Measurements from ENCODE around the gene MYRIP. TPM values are rescaled to one million over a fixed set of nuclear protein-coding genes. Genes with fewer than 3 reads are reported as not detected.
A peak's percentile ranks its signal among the peaks of the same experiment; 100 is the strongest.

Gene MYRIP
- total RNA-seq, 1 experiment from 2014 or later, result 0.44 TPM

DNA sequence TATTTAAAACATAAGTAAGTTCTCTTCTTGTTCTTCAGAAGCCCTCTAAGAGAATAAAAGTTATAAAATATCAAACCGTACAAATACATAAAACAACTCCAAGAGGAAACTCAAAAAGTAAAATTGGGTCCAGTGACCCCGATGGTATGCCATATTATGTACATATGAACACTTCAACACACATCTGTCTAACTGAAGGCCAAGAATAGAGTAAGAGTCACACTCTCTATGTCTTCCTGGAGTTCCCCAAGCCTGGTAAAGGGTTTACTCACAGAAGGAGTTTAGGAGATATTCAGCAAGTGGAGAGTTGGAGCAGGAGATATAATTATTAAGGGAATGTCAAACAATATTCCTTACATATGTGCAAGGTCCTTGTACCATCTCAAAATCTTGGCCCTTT, 398.8 kb downstream of the MYRIP start (continued):
- TF ChIP-seq YY1 (IDR thresholded peaks at IDR 0.05; ENCODE audit: extremely low read depth, insufficient replicate concordance, low read depth, low read length) (no peak), ELF1 (IDR thresholded peaks at IDR 0.05; ENCODE audit: borderline replicate concordance, low read depth) (no peak)

DNA sequence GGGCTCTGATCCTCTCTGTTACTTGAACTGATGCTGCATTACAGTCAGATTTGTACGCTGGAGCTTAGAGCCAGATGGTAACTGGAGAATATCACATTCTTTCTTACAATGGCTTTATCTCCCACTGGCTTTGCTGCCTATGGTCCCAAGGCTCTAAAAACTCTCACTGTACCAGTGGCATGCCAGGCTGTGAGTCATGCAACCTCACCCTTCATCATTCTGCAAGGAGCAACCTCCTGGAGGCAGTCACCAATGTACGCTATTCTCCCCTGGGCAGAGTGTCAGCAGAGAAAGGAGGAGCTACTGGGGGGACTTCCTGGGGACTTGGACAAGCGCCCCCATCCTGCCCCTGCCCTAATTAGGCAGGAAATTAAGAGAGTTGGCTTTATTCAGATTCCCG, 402.2 kb downstream of the MYRIP start:
- no peak overlapping the region for H3K4me3 ChIP-seq (replicated peaks in 1 of 2; ENCODE audit: low read depth in 1 of 2, low read length in 2 of 2)
- H4K20me1 ChIP-seq (ENCODE audit: insufficient read depth), result no peaks in the 10 kb centered on the region
- DNase-seq (ENCODE audit: low read depth, low spot score) (no peak), ATAC-seq (peak; percentile 63; the same call in 1 of the 2 replicates)
- no TSS peak for BruUV-seq (replicated peaks)
- H3K4me1 ChIP-seq (ENCODE audit: control insufficient read depth in 1 of 2, insufficient read depth in 2 of 2, low read length in 2 of 2), result 0 out of 4 replicates have a peak, but pooled peaks cover 0 to 3% of the 10 kb centered on the region in 2 experiments
- H3K79me2 ChIP-seq (ENCODE audit: insufficient read depth, low read length), result no peaks in the 10 kb centered on the region
- H3K9me2 ChIP-seq (ENCODE audit: insufficient read depth), result no peaks in the 10 kb centered on the region
- 0 out of 2 replicates have a peak, but pooled peaks cover 10% of the 10 kb centered on the region for H3K27me3 ChIP-seq (ENCODE audit: insufficient read depth, low read length)
- H3K9me3 ChIP-seq (ENCODE audit: control insufficient read depth in 1 of 2, insufficient read depth in 1 of 2, low read depth in 1 of 2, low read length in 2 of 2), result no peaks in the 10 kb centered on the region
- RAD21 ChIA-PET (ENCODE audit: low non-redundant PET in 1 of 2, low total read pairs in 2 of 2, uncharacterized antibody in 2 of 2, unreplicated experiment in 2 of 2), result no interaction called here
- POLR2A ChIA-PET, result no interaction called here
- H3K27ac ChIP-seq (ENCODE audit: low read depth, low read length), result no peak overlapping the region
- TF ChIP-seq CEBPB (IDR thresholded peaks at IDR 0.05; ENCODE audit: low read depth), result no peak
- no peak for TF ChIP-seq POLR2A (IDR thresholded peaks at IDR 0.05; ENCODE audit: borderline replicate concordance, extremely low read depth, insufficient read depth, insufficient read length)
- TF ChIP-seq EZH2phosphoT487 (IDR thresholded peaks at IDR 0.05; ENCODE audit: borderline replicate concordance), result no peak
- TF ChIP-seq, protein P1, sequence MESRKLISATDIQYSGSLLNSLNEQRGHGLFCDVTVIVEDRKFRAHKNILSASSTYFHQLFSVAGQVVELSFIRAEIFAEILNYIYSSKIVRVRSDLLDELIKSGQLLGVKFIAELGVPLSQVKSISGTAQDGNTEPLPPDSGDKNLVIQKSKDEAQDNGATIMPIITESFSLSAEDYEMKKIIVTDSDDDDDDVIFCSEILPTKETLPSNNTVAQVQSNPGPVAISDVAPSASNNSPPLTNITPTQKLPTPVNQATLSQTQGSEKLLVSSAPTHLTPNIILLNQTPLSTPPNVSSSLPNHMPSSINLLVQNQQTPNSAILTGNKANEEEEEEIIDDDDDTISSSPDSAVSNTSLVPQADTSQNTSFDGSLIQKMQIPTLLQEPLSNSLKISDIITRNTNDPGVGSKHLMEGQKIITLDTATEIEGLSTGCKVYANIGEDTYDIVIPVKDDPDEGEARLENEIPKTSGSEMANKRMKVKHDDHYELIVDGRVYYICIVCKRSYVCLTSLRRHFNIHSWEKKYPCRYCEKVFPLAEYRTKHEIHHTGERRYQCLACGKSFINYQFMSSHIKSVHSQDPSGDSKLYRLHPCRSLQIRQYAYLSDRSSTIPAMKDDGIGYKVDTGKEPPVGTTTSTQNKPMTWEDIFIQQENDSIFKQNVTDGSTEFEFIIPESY (IDR thresholded peaks at IDR 0.05; ENCODE audit: extremely low read depth, insufficient replicate concordance, low read length), result no peak
- no peak for TF ChIP-seq EZH2 (IDR thresholded peaks at IDR 0.05)
- no peak for TF ChIP-seq JUND (IDR thresholded peaks at IDR 0.05)
- TF ChIP-seq, protein P2, sequence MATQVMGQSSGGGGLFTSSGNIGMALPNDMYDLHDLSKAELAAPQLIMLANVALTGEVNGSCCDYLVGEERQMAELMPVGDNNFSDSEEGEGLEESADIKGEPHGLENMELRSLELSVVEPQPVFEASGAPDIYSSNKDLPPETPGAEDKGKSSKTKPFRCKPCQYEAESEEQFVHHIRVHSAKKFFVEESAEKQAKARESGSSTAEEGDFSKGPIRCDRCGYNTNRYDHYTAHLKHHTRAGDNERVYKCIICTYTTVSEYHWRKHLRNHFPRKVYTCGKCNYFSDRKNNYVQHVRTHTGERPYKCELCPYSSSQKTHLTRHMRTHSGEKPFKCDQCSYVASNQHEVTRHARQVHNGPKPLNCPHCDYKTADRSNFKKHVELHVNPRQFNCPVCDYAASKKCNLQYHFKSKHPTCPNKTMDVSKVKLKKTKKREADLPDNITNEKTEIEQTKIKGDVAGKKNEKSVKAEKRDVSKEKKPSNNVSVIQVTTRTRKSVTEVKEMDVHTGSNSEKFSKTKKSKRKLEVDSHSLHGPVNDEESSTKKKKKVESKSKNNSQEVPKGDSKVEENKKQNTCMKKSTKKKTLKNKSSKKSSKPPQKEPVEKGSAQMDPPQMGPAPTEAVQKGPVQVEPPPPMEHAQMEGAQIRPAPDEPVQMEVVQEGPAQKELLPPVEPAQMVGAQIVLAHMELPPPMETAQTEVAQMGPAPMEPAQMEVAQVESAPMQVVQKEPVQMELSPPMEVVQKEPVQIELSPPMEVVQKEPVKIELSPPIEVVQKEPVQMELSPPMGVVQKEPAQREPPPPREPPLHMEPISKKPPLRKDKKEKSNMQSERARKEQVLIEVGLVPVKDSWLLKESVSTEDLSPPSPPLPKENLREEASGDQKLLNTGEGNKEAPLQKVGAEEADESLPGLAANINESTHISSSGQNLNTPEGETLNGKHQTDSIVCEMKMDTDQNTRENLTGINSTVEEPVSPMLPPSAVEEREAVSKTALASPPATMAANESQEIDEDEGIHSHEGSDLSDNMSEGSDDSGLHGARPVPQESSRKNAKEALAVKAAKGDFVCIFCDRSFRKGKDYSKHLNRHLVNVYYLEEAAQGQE (IDR thresholded peaks at IDR 0.05; ENCODE audit: low read depth), result no peak
- no peak for TF ChIP-seq CBX3 (IDR thresholded peaks at IDR 0.05; ENCODE audit: low read depth)
- no peak for TF ChIP-seq SRF (IDR thresholded peaks at IDR 0.05; ENCODE audit: low read depth)
- TF ChIP-seq, protein P3, sequence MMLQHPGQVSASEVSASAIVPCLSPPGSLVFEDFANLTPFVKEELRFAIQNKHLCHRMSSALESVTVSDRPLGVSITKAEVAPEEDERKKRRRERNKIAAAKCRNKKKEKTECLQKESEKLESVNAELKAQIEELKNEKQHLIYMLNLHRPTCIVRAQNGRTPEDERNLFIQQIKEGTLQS (IDR thresholded peaks at IDR 0.05), result no peak
- TF ChIP-seq POLR2AphosphoS5 (IDR thresholded peaks at IDR 0.05; ENCODE audit: low read depth, low read length), result no peak
- TF ChIP-seq, protein P4, sequence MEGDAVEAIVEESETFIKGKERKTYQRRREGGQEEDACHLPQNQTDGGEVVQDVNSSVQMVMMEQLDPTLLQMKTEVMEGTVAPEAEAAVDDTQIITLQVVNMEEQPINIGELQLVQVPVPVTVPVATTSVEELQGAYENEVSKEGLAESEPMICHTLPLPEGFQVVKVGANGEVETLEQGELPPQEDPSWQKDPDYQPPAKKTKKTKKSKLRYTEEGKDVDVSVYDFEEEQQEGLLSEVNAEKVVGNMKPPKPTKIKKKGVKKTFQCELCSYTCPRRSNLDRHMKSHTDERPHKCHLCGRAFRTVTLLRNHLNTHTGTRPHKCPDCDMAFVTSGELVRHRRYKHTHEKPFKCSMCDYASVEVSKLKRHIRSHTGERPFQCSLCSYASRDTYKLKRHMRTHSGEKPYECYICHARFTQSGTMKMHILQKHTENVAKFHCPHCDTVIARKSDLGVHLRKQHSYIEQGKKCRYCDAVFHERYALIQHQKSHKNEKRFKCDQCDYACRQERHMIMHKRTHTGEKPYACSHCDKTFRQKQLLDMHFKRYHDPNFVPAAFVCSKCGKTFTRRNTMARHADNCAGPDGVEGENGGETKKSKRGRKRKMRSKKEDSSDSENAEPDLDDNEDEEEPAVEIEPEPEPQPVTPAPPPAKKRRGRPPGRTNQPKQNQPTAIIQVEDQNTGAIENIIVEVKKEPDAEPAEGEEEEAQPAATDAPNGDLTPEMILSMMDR (IDR thresholded peaks at IDR 0.05 in 2 of 3, conservative IDR thresholded peaks at IDR 0.05 in 1 of 3; ENCODE audit: borderline replicate concordance in 1 of 3, insufficient read depth in 1 of 3, low read depth in 2 of 3, low read length in 2 of 3), result no peak
- no peak for TF ChIP-seq ZNF274 (IDR thresholded peaks at IDR 0.05; ENCODE audit: low read depth, low read length)
- TF ChIP-seq RAD21 (IDR thresholded peaks at IDR 0.05; ENCODE audit: low read depth), result no peak
- H3K9ac ChIP-seq (ENCODE audit: low read length), result no peak overlapping the region
- no peak overlapping the region for H2AFZ ChIP-seq (ENCODE audit: low read depth, low read length, poor library complexity, severe bottlenecking)
- H3K4me2 ChIP-seq (ENCODE audit: low read length), result no peak overlapping the region
- CTCF ChIA-PET, result no interaction called here
- intact Hi-C loops (cut with micrococcal nuclease), result no loop called here
- H3K36me3 ChIP-seq (ENCODE audit: control insufficient read depth in 1 of 2, insufficient read depth in 2 of 2, low read length in 2 of 2), result no peaks in the 10 kb centered on the region

Measured in HCT116 (cell line).